ENCODE measurements around the gene CDPF1.

- TF ChIP-seq ZNF652 (CRISPR knock-in tag; IDR thresholded peaks at IDR 0.05; ENCODE audit: borderline replicate concordance, low read depth): no peak
- TF ChIP-seq CTCF (CRISPR knock-in tag; IDR thresholded peaks at IDR 0.05): no peak
- no peak for TF ChIP-seq REST (IDR thresholded peaks at IDR 0.05; ENCODE audit: borderline replicate concordance in 1 of 2, low read depth in 1 of 2, low read length in 2 of 2)
- no peak for TF ChIP-seq ZNF234 (CRISPR knock-in tag; conservative IDR thresholded peaks at IDR 0.05)
- no peak for TF ChIP-seq CENPT (CRISPR knock-in tag; IDR thresholded peaks at IDR 0.05; ENCODE audit: low read depth)
- TF ChIP-seq PBX3 (CRISPR knock-in tag; IDR thresholded peaks at IDR 0.05; ENCODE audit: borderline replicate concordance): no peak
- TF ChIP-seq ZNF331 (CRISPR knock-in tag; IDR thresholded peaks at IDR 0.05): no peak
- no peak for TF ChIP-seq POLR2A (IDR thresholded peaks at IDR 0.05; ENCODE audit: insufficient read depth in 1 of 2, low read depth in 2 of 2, low read length in 2 of 2)
- TF ChIP-seq SMAD3 (CRISPR knock-in tag; IDR thresholded peaks at IDR 0.05): no peak
- no peak for TF ChIP-seq CEBPB (IDR thresholded peaks at IDR 0.05; ENCODE audit: borderline replicate concordance, low read depth, low read length)
- no peak for TF ChIP-seq POLR2AphosphoS5 (IDR thresholded peaks at IDR 0.05; ENCODE audit: low read depth, low read length)
- no peak for TF ChIP-seq ZBTB2 (CRISPR knock-in tag; IDR thresholded peaks at IDR 0.05; ENCODE audit: low read depth)
- no peak for TF ChIP-seq EZH2 (conservative IDR thresholded peaks at IDR 0.05; ENCODE audit: low read depth, low read length)
- TF ChIP-seq ZC3H4 (CRISPR knock-in tag; IDR thresholded peaks at IDR 0.05; ENCODE audit: borderline replicate concordance): no peak
These were observed 40.8 kb downstream of the CDPF1 start for GRCh38 chr22:46209262-46209661.

All from HepG2 (cell line).